GM19025 (cell line): ENCODE measurements around the gene RCBTB2.

Experiments used
- ATAC-seq: cut with Tn5 transposase; IDR thresholded peaks from one replicate; pipeline ENCODE4 v1.9.1; 2021; ENCODE audit warnings: mild to moderate bottlenecking, low read depth, moderate library complexity; ENCODE audit not compliant: unreplicated experiment

Gene RCBTB2

DNA sequence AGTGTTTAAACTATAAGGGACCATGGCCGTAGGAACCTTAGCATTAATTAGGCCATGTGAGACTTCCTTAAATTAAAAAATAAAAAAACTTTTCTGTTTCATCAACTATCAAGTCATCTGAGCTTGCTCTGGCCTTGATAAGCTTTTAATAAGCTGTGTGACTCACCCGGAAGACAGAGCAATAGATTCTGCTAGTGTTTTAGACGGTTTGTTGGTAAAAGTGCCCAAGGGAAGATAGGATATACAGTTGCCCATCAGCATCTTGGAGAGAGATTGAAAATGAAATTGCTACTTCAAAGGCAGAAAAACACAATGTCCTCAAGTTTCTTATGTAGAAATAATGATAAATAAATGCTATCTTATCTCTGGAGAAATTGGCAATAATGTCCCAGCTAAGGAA is 31.2 kb upstream of the RCBTB2 start:
- ATAC-seq: no peak

DNA sequence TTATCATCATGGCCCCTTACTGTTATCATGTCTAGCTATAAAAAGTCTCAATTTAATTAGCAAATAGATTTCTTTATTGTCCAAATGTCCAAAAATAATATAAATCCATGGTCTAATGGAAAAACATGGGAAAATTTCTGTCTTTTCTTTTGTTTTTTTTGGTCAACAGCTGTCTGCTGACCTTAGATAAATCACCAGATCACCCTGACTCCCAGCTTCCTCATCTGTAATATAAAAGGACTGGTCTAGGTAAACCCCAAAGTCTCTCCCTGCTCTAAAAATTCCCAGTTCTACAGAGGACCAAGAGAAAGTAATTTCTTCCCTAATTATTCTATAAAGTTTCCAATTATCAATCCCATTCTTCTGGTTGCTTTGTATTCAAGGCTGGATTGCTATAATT is 30.7 kb upstream of the RCBTB2 start:
- no peak for ATAC-seq

DNA sequence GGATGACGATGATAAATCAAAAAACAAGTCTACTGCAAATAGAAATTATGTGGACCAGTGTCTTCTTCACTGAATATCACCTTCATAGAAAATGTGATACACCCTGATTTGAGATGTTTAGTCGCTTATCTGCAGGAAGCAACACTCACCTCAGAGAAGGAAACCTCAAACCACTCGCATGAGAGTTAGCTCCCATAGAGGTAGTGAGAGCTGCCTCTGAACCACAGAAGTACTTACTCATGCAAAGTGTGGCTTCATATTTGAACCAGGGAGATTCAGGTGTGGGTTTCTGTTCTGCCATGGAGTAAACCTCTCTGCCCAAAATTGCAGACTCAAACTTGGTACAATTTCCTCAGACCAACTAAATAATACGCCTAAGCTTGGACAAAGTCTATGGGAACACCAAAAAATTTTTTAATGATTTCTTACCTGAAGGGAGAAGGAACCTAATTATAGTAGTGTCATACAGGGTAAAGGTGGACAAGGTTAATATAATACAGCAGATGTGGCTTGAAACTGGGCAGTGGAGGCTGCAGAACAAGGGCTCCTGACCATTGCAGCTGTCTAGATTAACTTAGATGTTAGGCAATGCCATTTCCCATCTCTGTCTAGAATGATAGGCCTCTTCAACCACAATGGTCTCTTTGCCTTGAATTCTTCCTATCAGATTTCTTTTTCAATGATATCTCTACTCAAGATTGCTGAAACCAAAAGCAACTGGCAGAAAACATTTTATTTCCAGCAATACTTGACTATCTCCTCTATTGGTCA is 29.6 kb upstream of the RCBTB2 start:
- ATAC-seq: peak; percentile 98

DNA sequence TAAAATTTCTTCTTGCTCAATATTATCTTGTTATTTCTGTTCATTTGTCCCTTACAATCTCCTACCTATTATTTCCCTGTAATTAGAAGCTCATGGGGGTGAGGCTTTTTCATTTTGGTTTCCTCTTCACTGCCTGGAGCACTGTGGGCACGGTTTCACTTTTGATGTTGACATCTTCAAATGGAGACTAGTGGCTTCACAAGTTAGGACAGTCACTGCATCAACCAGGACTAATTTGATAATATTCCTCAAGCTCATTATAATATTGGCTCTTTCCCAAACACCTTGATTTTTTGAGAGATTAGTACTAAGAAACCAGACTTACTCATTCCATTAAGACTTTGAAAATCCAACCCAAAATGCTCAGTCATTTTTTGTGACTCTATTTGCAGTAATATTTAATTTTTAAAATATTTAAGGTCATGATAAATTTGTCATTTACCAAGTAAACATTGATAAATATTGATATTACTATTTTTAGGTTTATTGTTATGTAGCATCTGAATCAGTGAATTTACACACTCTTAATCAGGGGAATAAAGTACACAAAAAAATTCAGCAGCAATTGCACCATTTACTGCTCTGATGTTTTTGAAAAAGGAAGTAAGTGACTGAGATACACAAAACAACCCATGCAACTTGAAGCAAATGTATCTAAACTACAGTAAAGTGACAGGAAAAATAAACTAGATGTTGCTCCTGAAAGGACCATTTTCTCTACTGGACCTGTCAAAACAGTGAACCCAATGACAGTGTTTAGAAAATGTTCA is 28.8 kb upstream of the RCBTB2 start:
- ATAC-seq: no peak

DNA sequence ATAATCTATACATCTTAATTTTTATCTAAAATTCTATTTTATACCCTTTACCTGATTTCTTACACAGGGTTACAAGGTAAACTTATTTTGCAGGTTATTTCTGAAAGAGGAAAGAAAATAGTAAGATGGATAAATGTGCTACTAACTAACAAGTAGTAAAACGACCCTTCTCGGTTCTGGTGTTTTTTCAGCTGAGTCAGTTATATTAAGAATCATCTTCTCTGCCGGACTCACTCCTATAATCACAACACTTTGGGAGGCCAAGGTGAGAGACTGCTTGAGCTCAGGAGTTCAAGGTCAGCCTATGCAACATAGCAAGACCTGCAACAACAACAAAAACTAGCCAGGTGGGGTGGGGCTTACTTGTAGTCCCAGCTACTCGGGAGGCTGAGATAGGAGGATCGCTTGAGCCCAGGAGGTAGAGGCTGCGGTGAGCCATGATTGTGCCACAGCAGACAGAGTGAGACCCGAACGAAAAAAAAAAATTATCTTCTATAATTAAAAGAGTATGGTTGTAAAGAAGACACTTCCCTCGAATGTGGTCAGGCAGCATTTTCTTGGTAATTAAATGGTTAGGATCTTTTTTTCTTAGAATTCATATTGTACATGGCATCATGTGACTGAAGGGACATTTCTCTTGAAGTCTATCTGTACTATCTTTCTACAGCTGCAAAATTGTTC is 27.9 kb upstream of the RCBTB2 start:
- no peak for ATAC-seq

DNA sequence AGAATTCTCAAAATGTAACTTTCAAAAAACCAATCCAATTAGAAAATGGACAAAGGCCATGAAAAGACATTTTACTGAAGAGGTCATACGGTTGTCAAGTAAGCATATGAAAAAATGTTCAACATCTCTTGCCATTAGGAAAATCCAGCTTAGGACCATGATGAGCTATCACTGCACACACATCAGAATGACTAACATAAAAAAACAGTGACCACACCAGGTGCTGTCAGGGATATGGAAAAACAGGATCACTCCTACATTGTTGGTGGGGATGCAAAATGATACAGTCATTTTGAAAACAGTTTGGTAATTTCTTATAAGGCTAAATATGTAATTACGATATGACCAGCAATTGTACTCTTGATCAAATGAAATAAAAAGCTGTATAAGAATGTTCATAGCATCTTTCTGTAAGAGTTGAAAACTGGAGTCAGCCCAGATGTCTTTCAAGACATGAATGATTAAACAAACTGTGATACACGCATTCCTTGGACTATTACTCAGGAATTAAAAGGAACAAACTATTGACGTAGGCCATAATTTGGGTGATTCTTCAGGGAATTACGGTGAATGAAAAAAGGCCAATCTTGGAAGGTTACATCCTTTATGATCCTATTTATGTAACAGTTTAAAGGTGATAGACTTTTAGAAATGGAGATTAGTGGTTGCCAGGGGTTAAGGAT is 26.9 kb upstream of the RCBTB2 start:
- no peak for ATAC-seq

DNA sequence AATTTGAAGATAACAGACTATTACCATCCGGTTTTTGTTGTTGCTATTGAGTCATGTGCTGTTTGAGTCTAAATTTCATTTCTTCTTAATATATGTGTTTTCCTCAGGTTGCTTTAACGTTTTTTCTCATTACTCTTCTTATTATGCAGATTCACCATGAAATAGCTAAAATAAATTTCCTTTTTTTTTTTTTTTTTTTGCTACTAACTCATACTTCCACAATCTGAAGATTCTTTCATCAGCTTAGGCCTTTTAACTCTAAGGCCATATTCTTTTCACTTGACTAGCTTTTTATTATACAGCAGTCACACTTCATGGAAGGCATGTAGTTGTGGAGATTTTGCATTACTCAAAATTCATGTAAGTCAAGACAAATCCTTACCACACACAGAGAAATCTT is 23.9 kb upstream of the RCBTB2 start:
- no peak for ATAC-seq

DNA sequence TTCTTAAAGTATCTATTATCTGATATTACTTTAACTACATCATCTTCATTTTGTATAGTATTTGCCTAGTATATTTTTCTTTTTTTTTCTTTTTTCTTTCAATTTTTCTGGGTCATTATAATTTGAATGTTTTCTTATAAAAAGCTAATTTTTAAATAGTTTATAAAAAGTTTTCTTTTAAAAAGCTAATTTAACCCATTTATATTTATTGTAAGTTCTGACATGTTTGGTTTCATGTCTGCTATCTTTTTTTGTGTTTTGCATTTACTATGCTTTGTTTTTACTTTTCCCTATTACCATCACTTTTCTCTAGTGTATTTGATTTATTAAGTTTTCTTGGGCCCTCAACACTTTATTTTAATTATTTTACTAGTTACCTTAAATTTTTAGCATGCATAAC is 22.6 kb upstream of the RCBTB2 start:
- no peak for ATAC-seq

DNA sequence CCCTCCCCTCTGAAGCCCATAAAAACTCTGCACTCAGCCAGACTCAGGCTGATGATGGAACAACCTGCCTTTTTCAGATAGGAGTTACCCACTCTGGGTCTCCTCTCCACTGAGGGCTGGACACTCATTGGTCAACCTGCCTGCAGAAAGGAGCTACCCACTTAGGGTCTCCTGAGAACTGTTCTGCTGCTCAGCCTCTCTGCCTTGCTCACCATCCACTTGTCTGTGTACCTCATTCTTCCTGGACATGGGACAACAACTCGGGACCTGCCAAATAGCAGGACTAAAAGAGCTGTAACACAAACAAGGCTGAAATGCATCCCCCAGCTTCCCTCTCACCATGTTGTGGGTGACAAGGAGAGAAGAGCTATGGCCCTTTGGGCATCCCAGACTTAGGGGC is 18.4 kb upstream of the RCBTB2 start:
- ATAC-seq: no peak

DNA sequence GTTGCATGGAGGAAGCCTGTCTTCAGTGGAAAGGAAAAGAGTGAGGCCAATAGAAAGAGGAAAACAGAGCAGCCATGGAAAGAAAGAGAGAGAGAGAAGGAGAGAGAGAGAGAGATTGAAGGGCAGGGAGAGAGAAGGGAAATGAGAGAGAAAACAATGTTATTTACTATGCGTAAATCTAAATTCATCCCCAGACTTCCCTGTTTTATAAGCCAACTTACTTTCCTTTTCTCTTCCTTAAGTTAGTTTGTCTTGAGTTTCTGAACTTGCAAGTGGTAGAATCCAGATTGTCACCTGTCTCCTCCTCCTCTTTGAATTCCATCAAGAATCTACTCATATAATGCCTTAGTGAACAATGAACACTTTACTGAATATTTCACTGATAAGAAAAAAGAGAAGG is 16.8 kb upstream of the RCBTB2 start:
- no peak for ATAC-seq

DNA sequence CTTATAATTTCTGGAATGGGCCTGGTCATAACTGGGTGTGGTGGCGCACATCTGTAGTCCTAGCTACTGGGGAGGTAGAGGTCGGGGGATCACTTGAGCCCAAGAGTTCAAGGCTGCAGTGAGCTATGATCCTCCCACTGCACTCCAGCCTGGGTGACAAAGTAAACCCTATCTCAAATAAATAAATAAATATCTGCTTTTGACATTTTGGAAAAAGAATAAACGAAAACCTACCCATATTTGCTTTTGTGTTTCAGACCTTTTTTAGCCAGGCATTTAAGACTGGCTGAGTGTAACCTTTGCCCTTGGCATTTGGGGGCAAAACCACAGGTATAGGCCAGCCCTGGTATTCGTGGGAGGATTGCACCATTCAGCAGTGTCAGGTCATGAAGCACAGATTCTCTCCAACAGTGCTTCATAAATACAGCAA is 14.8 kb upstream of the RCBTB2 start:
- no peak for ATAC-seq

DNA sequence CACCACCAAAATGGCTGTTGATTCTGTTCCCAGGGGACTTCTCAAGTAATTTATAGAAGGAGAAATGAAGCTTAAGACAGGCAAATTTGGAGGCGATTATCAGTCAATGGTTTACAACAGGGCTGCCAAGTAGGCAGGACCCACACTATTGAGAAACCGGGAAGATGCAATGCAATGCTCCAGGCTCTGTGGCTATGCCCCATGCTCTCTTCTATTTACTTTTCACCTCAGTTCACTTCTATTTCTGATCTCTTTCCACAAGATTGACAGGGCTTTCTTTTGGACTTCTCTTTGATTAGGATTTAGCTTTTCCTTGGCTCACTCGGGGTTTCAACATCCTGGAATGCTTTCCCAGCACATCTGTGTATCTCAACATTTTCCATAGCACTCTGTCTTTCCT is 12.7 kb upstream of the RCBTB2 start:
- ATAC-seq: no peak

DNA sequence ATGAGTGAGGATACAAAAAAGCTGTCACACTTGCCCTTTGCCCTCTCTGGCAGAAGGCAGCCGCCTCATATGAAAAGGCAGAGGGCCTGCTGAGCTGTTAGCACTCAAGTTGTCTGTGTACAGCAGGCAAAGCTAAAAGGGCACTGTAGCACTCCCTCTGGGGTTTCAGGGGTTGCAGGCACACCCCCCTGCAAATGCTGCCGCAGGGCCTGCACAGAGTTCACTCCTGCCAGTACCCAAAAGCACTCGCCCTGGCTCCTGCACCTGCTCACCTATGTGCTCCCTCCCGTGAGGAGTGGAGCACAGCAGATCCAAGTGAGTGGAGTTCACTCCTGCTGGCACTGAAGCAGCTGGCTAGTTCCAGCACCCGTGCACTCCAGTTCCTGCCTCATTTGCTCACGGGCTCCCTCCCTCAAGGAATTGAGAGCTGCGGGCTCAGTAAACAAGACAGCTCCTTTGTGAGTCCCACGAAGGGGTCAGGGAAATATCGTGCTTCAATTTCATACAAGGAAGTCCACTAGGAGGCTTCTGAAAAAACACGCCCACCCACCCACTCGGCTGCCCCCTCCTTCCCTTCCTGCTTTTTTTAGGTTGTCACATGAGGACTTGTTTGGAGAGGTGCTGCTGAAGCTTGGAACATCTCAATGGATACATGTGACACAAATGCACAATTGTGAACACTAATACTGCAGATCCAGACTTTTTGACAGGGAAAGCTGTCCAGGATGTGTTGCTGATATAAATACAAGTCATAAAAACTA is 9.9 kb upstream of the RCBTB2 start:
- ATAC-seq: no peak

DNA sequence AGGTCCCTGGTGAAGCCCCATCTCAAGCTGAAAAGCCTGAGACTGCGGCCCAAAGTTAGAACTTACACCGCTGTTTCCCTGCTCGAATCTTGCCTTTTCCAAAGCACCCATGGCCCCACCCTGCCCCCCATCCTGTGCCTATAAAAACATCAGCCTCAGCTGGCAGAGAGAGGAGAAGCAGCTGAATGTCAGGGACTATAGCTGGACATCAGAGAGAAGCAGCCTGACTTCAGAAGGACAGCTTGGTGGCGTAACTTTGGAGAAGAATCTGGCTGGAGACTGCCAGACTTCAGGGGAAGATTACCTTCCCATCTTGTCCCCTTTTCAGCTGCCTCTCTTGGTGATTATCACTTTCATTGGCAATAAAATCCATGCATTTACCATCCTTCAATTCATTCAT is 9.3 kb upstream of the RCBTB2 start:
- ATAC-seq: no peak

DNA sequence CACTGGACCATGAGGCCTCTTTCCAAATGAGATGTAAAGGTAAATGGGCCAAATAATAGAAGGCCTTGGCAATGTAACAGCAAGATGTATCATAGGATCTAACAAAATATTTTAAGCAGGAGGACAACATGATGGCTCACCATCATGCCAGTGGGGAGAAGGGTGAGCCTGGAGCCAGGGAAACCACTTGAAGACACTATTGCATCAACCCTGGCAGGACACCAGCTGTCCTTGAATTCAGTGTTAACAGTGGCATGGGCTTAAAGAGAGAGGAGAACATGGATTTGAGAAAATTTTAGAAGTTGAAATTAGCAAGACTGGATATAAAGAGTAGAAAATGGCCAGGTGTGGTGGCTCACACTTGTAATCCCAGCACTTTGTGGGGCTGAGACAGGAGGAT is 6.7 kb upstream of the RCBTB2 start:
- no peak for ATAC-seq

DNA sequence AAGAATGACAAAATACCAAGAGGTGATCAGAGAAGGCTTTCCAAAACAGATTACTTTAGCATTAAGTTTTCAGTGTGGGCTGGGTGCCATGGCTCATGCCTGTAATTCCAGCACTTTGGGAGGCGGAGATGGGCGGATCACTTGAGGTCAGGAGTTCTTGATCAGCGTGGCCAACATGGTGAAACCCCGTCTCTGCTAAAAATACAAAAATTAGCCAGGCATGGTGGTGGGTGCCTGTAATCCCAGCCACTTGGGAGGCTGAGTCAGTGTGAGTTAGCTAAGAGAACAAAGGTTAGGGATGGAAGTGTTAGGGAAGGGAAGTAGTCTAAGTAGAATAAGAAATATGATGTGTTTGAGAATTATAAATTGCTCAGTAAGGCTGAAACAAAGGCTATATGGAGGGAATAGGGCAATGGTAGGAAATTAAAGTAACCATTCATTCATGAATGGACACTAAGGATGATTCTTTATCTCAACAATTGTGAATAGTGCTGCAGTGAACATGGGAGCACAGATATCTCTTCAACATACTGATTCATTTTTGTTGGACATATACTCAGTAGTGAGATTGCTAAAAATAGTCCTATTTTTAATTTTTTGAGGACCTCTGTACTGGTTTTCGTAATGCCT is 3.9 kb upstream of the RCBTB2 start:
- no peak for ATAC-seq

DNA sequence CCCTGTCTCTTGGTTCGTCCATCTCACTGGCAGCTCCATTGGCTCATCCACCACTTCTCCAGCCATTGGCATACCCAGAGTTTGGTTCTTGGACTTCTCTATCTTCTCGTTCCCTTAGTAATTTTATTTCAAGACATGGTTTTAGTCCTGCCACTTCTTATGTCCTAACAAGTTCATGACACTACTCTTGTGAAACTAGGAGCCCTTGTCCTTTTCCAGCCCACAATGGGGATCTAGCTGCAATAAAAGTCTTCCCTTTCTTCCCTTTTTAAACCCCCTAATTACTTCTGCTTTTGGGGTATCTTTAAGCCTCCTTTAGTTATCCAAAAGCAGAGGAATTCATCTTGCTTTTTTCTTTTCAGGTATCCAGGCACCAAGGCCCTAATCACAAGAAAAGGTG is 2.9 kb upstream of the RCBTB2 start:
- ATAC-seq: no peak

DNA sequence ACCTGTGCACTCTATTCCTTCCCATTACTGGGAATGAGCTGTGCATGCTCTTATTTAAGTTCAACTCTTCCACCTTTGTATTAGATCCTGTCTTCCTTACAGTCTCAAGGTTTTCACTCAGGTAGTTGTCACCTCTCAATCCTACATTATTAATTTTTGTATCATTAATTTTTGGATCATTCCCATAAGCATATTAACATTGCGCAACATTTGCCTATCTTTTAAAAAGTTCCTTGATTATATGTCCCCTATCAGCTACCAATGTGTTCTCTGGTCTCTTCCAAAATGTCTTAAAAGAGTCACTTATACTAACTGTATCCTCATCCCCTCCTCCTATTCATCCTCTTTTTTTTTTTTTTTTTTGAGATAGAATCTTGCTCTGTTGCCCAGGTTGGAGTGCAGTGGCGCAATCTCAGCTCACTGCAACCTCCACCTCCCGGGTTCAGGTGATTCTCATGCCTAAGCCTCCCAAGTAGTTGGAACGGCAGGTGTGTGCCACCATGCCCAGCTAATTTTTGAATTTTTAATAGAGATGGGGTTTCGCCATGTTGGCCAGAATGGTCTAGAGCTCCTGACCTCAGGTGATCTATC is 2.1 kb upstream of the RCBTB2 start:
- no peak for ATAC-seq

DNA sequence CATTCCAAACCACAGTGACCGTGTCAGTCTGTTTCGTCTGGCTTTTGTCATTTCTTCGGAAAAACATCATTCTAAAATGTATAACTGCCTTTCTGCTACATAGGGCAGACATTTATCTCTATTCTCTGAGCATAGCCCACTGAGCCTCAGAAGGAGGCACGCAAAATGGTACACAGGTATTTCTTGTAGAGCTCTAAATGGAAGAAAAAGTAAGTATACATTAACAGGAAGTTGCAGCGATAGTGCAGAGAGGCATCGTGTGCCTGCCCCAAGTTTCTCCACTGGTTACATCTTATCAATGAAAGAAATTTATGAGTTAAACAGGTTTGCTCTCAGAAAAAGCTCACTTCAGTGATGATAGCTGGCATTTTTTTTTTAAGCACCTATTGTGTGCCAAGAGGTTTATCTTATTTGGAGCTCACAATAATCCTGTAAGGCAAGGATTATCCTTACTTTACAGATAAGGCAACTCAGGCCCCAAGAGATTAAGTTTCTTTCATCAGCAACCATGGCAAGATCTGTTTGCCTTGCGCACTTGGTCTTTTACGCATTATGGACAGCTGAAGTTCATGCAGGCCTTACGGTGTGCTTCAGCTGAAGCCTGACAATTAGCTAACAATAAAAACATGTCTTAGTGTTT is 1.2 kb upstream of the RCBTB2 start:
- ATAC-seq: no peak
